OCI-LY7 (cell line): ENCODE results near the gene S100A4.

Source experiments
- CTCF ChIP-seq: fragments of 200-600 bp; sonication (generic); conservative IDR thresholded peaks from 2 replicates; pipeline ENCODE4 v1.5.1; 2014; ENCODE audit warnings: mild to moderate bottlenecking, antibody characterized with exemption, low read length, moderate library complexity, mixed read lengths
- EZH2phosphoT487 ChIP-seq: fragments of 200-600 bp; sonication (generic); IDR thresholded peaks from 2 replicates; pipeline ENCODE4 v1.6.1; 2018; ENCODE audit warnings: low read depth, borderline replicate concordance, mild to moderate bottlenecking, mixed run types, antibody characterized with exemption, low read length, moderate library complexity, mixed read lengths

DNA sequence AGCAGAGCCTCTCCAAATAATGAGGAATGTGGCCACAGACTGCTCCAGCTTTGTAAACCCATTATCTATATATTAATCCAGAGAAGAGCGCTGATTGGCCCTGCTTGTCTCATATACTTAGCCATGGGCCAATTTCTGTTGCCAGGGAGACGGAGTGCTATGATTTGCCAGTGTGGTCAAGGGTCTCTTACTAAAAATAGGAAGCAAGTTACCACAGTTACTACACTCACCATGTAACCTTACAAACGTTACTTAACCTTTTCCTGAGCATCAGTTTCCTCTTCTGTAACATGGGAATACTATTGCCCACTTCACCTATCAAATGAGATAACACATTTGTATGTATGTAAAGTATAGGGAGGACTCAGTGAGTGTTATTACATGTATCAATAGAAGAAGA, 27.7 kb upstream of the S100A4 start:
- TF ChIP-seq CTCF = no peak
- no peak for TF ChIP-seq EZH2phosphoT487
